Measurements from ENCODE around the gene DIP2B.
"Not testable (repeated sequence)": the region's sequence is repeated elsewhere in the genome, so short reads cannot be mapped to it uniquely, and the experiment has no call there.

GRCh38 chr12:50556796-50557195, 52.0 kb downstream of the DIP2B start:
- not testable (repeated sequence) for TF ChIP-seq CTCF, POLR2A, EP300, POLR2AphosphoS5 (IDR thresholded peaks at IDR 0.05)

Data from suprapubic skin (tissue), 4 donors.